OCI-LY7 (cell line): ENCODE results near the gene RCC1. TPM values are rescaled to one million over a fixed set of nuclear protein-coding genes. Genes with fewer than 3 reads are reported as not detected.

ENCODE experiments used
- BruUV-seq: library from RNA; stranded (reverse); fragments of 400-500 nt; replicated peaks from 2 replicates; lab custom pipeline; 2021; lab: Mats Ljungman, UMichigan
- CTCF ChIA-PET: fragments of 300-600 bp; sonication (Branson Sonifier 250); formaldehyde crosslinking; loops from one replicate; lab custom pipeline; 2022; ENCODE audit warnings: antibody characterized with exemption; ENCODE audit not compliant: unreplicated experiment; lab: Charles Lee
- POLR2A ChIA-PET: fragments of 300-600 bp; sonication (Branson Sonifier 250); formaldehyde crosslinking; loops from one replicate; lab custom pipeline; 2022; ENCODE audit warnings: antibody characterized with exemption; lab: Charles Lee
- DNase-seq: peaks from one replicate; pipeline ENCODE4 v3.0.0-alpha.2; 2015; ENCODE audit warnings: low spot score
- H2AFZ ChIP-seq: fragments of 200-600 bp; sonication (generic), shearing (Covaris generic); 2 replicates; pipeline ENCODE4 v1.6.1; 2014; ENCODE audit warnings: mild to moderate bottlenecking, antibody characterized with exemption, low read length, moderate library complexity
- H3K27ac ChIP-seq: fragments of 200-600 bp; sonication (generic); 2 replicates; pipeline ENCODE4 v1.5.1; 2014; ENCODE audit warnings: mixed run types, low read depth, mild to moderate bottlenecking, moderate library complexity, low read length, inconsistent platforms; ENCODE audit not compliant: poor library complexity, severe bottlenecking
- H3K36me3 ChIP-seq: fragments of 200-600 bp; sonication (generic); 2 replicates; pipeline ENCODE4 v1.6.1; 2014; ENCODE audit warnings: mild to moderate bottlenecking, antibody characterized with exemption, low read length, moderate library complexity, mixed read lengths; ENCODE audit not compliant: insufficient read depth
- H3K4me1 ChIP-seq: fragments of 200-600 bp; sonication (generic); 2 replicates; pipeline ENCODE4 v1.5.1; 2014; ENCODE audit warnings: mild to moderate bottlenecking, low read length; ENCODE audit not compliant: insufficient read depth, poor library complexity, severe bottlenecking
- H3K4me2 ChIP-seq: fragments of 200-600 bp; sonication (generic); 2 replicates; pipeline ENCODE4 v1.6.1; 2014; ENCODE audit warnings: mild to moderate bottlenecking, low read length
- H3K4me3 ChIP-seq: fragments of 200-600 bp; sonication (generic); 2 replicates; pipeline ENCODE4 v1.5.1; 2014; ENCODE audit warnings: mild to moderate bottlenecking, low read depth, low read length; ENCODE audit not compliant: poor library complexity, severe bottlenecking
- H3K79me2 ChIP-seq: fragments of 200-600 bp; sonication (generic); 2 replicates; pipeline ENCODE4 v1.6.1; 2016; ENCODE audit warnings: low read depth, mild to moderate bottlenecking, low read length, moderate library complexity, mixed read lengths; ENCODE audit not compliant: insufficient read depth
- H3K9me2 ChIP-seq: fragments of 200-600 bp; sonication (generic); 2 replicates; pipeline ENCODE4 v1.6.1; 2016; ENCODE audit warnings: mild to moderate bottlenecking, low read length, mixed read lengths; ENCODE audit not compliant: insufficient read depth
- H3K9me3 ChIP-seq: fragments of 200-600 bp; sonication (generic); 2 replicates; pipeline ENCODE4 v1.6.1; 2014; ENCODE audit warnings: mild to moderate bottlenecking, mixed run types, low read length, mixed read lengths
- H4K20me1 ChIP-seq: fragments of 200-600 bp; sonication (generic); 2 replicates; pipeline ENCODE4 v1.6.1; 2014; ENCODE audit warnings: mild to moderate bottlenecking, antibody characterized with exemption, low read length, moderate library complexity, mixed read lengths; ENCODE audit not compliant: insufficient read depth
- EZH2phosphoT487 ChIP-seq: fragments of 200-600 bp; sonication (generic); IDR thresholded peaks from 2 replicates; pipeline ENCODE4 v1.6.1; 2018; ENCODE audit warnings: low read depth, borderline replicate concordance, mild to moderate bottlenecking, mixed run types, antibody characterized with exemption, low read length, moderate library complexity, mixed read lengths
- intact Hi-C: fragments of 100-400 bp; cut with micrococcal nuclease; formaldehyde crosslinking; loops from one replicate; pipeline ENCODE4 v1.10.0; 2022; ENCODE audit not compliant: unreplicated experiment
- total RNA-seq, 2 experiments: library from RNA; depleted of rRNA in 1 of 2; stranded (reverse); fragments of >200 nt in 1 of 2; shearing (Covaris generic) in 1 of 2; gene quantifications; 2 replicates each; pipeline ENCODE4 v1.2.3, GENCODE V29; 2014 to 2022
- TF ChIP-seq, protein P1 (sequence below): fragments of 200-600 bp; sonication (generic); conservative IDR thresholded peaks from 2 replicates; pipeline ENCODE4 v1.5.1; 2014; ENCODE audit warnings: mild to moderate bottlenecking, antibody characterized with exemption, low read length, moderate library complexity, mixed read lengths

The RCC1 gene
- total RNA-seq, 2 experiments from 2014 or later: 87.6 to 108 TPM

DNA sequence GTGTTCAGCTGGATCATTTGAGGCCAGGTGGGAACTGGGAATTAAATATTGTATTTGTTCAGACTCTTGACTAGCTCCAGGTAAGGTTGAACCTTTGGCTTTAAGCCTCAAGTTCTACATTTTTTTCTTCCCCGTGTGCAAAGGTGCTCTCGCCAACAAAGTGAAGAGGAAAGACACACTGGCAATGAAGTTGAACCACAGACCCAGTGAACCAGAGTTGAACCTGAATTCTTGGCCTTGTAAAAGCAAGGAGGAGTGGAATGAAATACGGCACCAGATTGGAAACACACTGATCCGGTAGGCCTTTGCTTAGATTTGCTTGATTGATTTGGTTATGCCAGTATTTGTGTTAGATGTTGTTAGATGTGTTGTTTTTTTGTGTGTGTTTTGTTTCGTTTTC is 25.5 kb upstream of the RCC1 start:
- POLR2A ChIA-PET: interaction anchor here (1.2 kb wide), 1 partner anchor 27 kb away, joined by 3 read pairs; no protein-coding TSS in a partner anchor
- CTCF ChIA-PET: no interaction called here
- H3K27ac ChIP-seq: no peak overlapping the region
- H3K9me3 ChIP-seq: no peaks in the 10 kb centered on the region
- H4K20me1 ChIP-seq: no peaks in the 10 kb centered on the region
- H3K4me2 ChIP-seq: no peak overlapping the region
- peaks cover 59% of the 10 kb centered on the region for H3K36me3 ChIP-seq
- intact Hi-C loops: no loop called here
- no peak overlapping the region for H2AFZ ChIP-seq
- H3K4me3 ChIP-seq: no peak overlapping the region
- no peaks in the 10 kb centered on the region for H3K9me2 ChIP-seq
- BruUV-seq: no TSS peak
- DNase-seq: no peak
- no peak for TF ChIP-seq EZH2phosphoT487
- TF ChIP-seq, protein P1, sequence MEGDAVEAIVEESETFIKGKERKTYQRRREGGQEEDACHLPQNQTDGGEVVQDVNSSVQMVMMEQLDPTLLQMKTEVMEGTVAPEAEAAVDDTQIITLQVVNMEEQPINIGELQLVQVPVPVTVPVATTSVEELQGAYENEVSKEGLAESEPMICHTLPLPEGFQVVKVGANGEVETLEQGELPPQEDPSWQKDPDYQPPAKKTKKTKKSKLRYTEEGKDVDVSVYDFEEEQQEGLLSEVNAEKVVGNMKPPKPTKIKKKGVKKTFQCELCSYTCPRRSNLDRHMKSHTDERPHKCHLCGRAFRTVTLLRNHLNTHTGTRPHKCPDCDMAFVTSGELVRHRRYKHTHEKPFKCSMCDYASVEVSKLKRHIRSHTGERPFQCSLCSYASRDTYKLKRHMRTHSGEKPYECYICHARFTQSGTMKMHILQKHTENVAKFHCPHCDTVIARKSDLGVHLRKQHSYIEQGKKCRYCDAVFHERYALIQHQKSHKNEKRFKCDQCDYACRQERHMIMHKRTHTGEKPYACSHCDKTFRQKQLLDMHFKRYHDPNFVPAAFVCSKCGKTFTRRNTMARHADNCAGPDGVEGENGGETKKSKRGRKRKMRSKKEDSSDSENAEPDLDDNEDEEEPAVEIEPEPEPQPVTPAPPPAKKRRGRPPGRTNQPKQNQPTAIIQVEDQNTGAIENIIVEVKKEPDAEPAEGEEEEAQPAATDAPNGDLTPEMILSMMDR: no peak
- no peaks in the 10 kb centered on the region for H3K4me1 ChIP-seq
- H3K79me2 ChIP-seq: no peaks in the 10 kb centered on the region

DNA sequence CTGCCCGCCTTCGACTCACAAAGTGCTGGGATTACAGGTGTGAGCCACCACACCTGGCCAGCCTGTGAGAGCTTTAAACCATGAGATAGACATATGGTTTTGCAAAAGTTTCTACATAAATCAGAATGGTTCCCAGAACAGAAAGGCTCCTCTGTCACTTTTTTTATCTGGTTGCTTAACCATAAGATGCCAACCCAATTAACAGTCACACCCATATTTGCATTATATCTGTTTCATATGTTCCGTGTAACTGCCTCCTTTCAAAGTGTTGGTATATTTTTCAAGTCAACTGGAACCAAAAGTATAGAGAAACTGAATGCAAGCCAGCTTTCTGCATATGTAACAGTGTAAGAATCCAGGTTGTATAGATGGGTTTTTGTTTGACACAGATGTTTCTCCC is 23.7 kb upstream of the RCC1 start:
- no peak for DNase-seq
- POLR2A ChIA-PET: no interaction called here
- H3K79me2 ChIP-seq: no peaks in the 10 kb centered on the region
- TF ChIP-seq EZH2phosphoT487: no peak
- TF ChIP-seq, protein P1: no peak
- H3K4me1 ChIP-seq: no peaks in the 10 kb centered on the region
- no peak overlapping the region for H3K27ac ChIP-seq
- no peak overlapping the region for H2AFZ ChIP-seq
- intact Hi-C loops: no loop called here
- no TSS peak for BruUV-seq
- H4K20me1 ChIP-seq: no peaks in the 10 kb centered on the region
- H3K36me3 ChIP-seq: peaks cover 51% of the 10 kb centered on the region
- H3K4me3 ChIP-seq: no peak overlapping the region
- CTCF ChIA-PET: no interaction called here
- H3K4me2 ChIP-seq: no peak overlapping the region
- no peaks in the 10 kb centered on the region for H3K9me3 ChIP-seq
- H3K9me2 ChIP-seq: no peaks in the 10 kb centered on the region

DNA sequence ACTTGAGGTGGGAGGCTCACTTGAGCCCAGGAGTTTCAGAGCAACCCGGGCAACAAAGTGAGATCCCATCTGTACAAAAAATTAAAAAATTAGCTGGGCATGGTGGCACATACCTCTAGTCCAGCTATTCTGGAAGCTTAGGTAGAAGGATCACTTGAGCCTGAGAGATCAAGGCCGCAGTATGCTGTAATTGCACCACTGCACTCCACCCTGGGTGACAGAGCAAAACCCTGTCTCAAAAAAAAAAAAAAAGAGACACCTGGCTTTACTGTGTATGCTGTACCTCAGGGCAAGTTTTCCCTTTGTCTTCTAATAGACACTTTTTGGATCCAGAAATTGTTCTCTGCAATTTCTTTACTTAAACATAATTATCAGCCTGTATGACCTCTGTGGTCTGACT is 23.1 kb upstream of the RCC1 start:
- Histone ChIP-seq H3K4me3 (no peak overlapping the region), H3K79me2 (no peaks in the 10 kb centered on the region), H3K36me3 (peaks cover 46% of the 10 kb centered on the region), H4K20me1 (no peaks in the 10 kb centered on the region), H2AFZ (no peak overlapping the region), H3K9me2 (no peaks in the 10 kb centered on the region), H3K27ac (no peak overlapping the region), H3K4me2 (no peak overlapping the region), H3K9me3 (no peaks in the 10 kb centered on the region), H3K4me1 (no peaks in the 10 kb centered on the region)
- TF ChIP-seq EZH2phosphoT487: no peak
- TF ChIP-seq, protein P1: no peak
- no peak for DNase-seq
- ChIA-PET POLR2A (no interaction called here), CTCF (no interaction called here)
- intact Hi-C loops: no loop called here
- BruUV-seq: no TSS peak
